SK-N-MC (cell line): Measurements from ENCODE around the gene EXOSC3.

Source experiments
- EZH2 ChIP-seq: fragments of 200-600 bp; sonication (generic); IDR thresholded peaks from one replicate; pipeline ENCODE4 v1.6.1; 2017; ENCODE audit warnings: antibody characterized with exemption
- POLR2AphosphoS5 ChIP-seq: IDR thresholded peaks from 2 replicates; pipeline ENCODE4 v1.6.1; 2012; ENCODE audit warnings: mild to moderate bottlenecking, low read depth, low read length, borderline replicate concordance

GRCh38 chr9:37730839-37731238, 54.0 kb downstream of the EXOSC3 start:
- TF ChIP-seq EZH2 = no peak
- TF ChIP-seq POLR2AphosphoS5 = no peak
